Left kidney (tissue), 2 donors: Measurements from ENCODE around the gene PPP1R18. TPM values are rescaled to one million over a fixed set of nuclear protein-coding genes. Genes with fewer than 3 reads are reported as not detected.
"Not testable (repeated sequence)": the region's sequence is repeated elsewhere in the genome, so short reads cannot be mapped to it uniquely, and the experiment has no call there.

Experiments used
- DNase-seq: peaks from one replicate; pipeline ENCODE4 v3.0.0-alpha.2; 2013
- polyA plus RNA-seq: library from polyadenylated mRNA; unstranded; fragments of 120-200 nt; gene quantifications from one replicate; pipeline ENCODE4 v1.2.1, GENCODE V29; 2013; ENCODE audit not compliant: insufficient read length

PPP1R18 gene
- polyA plus RNA-seq, 1 donor, result 36.9 TPM

DNA sequence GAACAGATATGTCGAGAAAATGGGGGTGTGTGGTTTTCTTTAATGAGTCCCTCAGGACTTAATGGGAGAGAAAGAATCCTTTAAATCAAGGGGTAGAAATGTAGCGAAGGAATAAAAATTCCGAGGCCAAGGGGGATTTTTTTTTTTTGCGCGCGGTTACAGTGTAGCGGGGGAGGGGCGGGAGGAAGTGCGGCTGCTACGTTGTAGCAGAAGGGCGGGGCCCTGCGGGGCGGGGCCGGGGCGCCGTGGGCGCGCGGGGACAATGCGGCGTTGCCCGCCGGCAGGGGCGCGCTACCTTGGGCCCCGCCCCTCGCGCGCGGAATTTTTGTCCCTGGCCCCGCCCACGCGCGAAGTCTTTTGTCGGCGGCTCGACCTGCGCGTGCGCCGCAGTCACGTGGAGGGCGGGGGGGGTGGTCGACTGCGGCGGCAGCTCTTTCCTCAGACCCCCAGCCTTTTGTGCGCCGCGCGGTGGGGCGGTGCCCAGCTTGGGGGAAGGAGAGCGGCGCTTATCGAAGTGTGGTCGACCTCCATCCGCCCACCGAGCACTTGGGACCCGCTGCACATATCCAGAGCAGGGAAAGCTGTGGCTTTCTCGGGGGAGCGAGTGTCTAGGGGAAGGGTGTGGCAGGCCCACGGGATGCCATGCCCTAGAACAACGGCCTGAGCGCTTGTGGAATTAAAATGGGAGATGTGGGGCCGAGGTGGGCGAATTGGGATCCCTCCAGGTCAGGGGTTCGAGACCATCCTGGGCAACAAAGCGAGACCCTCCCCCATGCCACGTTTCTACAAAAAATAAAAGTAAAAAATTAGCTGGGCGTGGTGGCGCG lies 35.0 kb upstream of the PPP1R18 start:
- peak; percentile 89 for DNase-seq

GRCh38 chr6:30720738-30721197 lies 34.3 kb upstream of the PPP1R18 start:
- DNase-seq, result no peak

GRCh38 chr6:30719791-30720737 lies 33.6 kb upstream of the PPP1R18 start, which contains the start of gene TUBB:
Gene TUBB (plus strand): TSS chr6:30720352. CDS start chr6:30720507, 155 bp downstream.
- DNase-seq, result peak; percentile 97

- no peak for DNase-seq
Observed at GRCh38 chr6:30719356-30719755, 32.9 kb upstream of the PPP1R18 start.

GRCh38 chr6:30717845-30718720 lies 31.6 kb upstream of the PPP1R18 start:
- not testable (repeated sequence) for DNase-seq

DNA sequence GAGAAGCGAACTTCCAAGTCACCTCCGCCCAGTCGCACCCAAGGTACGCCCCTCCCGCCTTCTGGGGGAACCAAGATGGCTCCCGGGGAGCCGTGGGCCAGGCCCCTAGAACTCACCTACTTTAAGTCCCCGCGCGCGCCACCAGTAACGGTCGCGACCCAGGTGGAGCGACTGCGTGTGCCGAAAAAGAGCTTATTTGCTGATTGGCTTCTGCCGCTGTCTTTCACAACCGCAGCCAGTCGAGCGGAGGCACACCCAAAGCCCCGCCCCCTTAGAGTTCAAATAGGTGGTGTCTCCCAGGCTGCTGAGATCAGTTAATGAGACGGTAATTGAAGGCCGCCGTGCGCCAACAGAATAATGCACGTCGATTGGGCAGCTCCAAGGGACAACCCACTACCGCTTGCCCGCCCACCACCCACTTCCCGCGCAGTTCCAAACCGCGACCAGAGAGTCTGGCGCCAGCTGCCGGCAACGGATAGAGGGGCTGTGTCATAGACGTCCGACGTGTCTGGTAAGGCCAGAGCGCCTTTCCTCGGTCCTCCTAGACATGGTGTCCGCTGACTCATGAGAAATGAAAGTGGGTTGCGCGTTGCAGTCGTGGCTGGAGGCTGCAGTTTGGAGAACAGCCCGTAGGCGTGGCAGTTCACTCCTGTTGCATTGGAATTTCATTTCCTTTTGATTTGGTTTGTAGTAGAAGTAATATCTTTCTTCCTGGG lies 30.8 kb upstream of the PPP1R18 start, which contains the start of gene MDC1:
Gene MDC1 (minus strand): TSS at position 153 of the 716 bp plus-strand sequence. CDS start 2,106 bp downstream, outside the sequence.
- DNase-seq, result peak; percentile 99

DNA sequence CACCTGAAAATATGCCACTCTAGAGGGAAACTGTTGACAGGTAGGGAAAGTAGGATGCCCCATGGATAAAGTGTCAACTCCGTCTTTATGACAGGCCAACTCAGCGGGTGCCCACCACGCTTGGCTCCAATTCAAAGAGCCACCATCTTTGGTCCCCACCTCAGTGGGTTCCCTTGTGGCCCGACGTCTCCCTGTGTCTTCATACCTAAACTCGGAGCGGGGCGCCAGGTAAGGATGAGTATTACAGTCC lies 30.4 kb upstream of the PPP1R18 start:
- peak; percentile 20 for DNase-seq

GRCh38 chr6:30714263-30714662 lies 27.8 kb upstream of the PPP1R18 start:
- no peak for DNase-seq

- no peak for DNase-seq
Observed at GRCh38 chr6:30712441-30712945, 26.0 kb upstream of the PPP1R18 start.

DNA sequence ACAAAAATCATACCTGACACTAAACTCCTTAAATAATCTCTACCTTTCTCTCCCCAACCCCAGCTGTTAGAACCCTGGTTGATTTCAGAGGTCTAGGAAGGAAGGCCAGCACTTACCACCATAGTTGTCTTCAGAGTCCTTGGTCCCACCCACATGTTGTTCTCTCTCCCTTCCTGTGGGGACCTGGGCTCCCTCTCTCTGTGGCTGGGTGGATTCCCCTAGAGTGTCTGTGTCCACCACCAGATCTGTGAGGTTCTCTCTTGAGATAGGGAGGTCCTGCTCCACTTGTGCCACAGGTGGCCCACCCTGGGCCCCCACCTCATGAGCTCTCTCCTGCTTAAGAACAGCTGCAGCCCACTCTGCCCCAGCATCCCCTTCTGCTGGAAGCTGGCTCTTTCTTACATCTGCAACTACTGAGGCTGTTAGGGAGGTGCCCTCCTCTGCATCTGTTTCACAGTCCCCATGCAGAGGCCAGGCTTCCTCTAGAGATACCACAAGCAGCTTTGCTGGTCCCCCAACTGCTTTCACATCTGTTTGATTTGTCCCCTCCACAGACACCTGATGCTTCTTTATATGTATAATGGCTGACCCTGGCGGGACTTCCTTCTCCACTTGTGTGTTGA lies 25.4 kb upstream of the PPP1R18 start:
- DNase-seq, result no peak

GRCh38 chr6:30709101-30709868 lies 22.8 kb upstream of the PPP1R18 start:
- no peak for DNase-seq

DNA sequence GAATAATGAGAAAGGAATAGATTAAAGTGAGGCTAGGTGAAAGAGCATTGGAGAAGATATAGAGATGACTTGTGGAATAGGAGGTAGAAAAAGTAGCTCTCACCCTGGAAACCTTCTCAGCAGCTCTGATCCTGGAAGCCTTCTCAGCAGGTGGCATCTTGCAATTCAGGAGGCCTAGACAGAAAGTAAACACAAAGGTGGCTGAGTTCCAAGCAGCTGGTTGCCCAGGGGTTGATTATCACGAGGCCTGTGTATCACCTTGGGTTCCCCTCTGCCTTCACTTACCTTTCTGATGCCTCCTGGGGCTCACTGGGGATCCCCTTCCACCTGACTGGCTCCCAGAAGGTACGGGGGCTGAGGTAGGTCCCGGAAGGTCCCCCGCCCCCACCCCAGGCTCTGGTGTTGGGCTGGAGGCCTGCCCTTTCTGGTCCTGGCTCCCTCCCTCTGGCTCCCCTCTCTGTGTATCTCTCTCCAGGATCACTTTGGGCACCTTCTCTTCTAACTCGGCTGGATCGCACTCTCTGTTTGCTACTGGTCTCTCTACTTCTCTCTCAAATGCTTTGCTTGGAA lies 20.9 kb upstream of the PPP1R18 start:
- DNase-seq, result no peak

DNA sequence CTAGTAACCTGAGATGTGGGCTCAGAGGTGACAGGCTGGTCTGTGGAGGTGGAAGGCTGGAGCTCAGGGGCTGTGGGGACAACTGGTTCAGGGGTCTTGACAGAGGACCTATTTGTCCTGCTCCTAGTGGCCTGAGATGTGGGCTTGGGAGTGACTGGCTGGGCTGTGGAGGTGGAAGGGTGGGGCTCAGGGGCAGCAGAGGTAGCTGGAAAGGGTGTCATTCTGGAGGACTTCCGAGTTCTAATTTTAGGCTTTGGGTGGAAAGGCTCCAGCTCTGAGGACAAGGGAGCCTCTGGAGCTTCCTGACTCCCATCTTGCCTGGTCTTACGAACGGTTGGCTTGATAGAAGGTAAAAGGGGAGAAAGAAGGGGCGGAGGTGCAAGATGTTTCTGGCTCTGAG lies 19.2 kb upstream of the PPP1R18 start:
- DNase-seq, result no peak

DNA sequence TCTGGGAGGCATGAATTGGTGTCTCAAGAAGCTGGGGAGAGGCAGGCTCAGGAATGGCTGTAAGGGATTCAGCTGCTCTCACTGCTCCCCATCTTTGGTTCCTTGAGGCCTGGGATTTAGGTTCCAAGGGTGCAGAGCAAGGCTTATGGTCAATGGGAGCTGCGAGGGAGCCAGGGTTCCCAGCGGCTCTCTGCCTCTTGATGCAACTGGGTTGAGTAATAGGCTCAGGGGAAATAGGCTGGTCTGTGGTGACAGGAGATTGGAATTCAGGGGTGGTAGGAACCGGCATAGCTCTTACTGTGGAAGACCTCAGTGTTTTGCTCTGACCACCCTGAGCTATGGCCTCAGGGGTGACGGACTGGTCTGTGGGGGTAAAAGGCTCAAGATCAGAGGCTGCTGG lies 17.4 kb upstream of the PPP1R18 start:
- no peak for DNase-seq

DNA sequence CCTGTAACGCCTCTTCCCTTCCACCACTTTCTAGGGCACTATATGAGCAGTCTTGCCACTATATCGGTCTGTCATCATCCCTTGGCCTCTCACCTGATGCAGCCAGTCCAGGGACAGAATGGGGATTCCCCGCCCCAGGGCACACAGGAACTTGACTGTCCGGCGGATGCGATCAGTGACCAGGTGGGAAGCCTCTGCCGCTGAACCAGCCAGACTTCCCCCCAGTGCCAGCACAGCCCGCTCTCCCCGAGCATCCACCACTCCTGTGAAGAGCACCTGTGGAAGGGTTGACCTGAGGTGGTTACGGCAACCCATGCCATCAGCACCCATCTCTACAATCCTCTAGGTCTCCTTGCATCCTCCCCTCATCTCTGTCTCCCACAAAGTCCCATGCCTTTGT lies 16.6 kb upstream of the PPP1R18 start:
- DNase-seq, result no peak

GRCh38 chr6:30700340-30700739 lies 13.9 kb upstream of the PPP1R18 start:
- DNase-seq, result no peak

- DNase-seq, result no peak
Observed at GRCh38 chr6:30696432-30696831, 10.0 kb upstream of the PPP1R18 start.

- DNase-seq, result no peak
Observed at GRCh38 chr6:30691208-30691847, 4.9 kb upstream of the PPP1R18 start.
